Colonic mucosa (tissue), 4 donors: ENCODE results near the gene TTC38. TPM values are rescaled to one million over a fixed set of nuclear protein-coding genes. Genes with fewer than 3 reads are reported as not detected.

Source experiments
- DNase-seq: peaks from one replicate; pipeline ENCODE4 v3.0.0-alpha.2; 2020
- H3K27ac ChIP-seq: fragments of 200-600 bp; one replicate; pipeline ENCODE4 v1.8.0; 2021
- H3K27me3 ChIP-seq: fragments of 200-600 bp; one replicate; pipeline ENCODE4 v1.8.0; 2021
- H3K36me3 ChIP-seq: fragments of 200-600 bp; one replicate; pipeline ENCODE4 v1.8.0; 2021
- H3K4me1 ChIP-seq: fragments of 200-600 bp; one replicate; pipeline ENCODE4 v1.8.0; 2021; ENCODE audit warnings: mild to moderate bottlenecking
- H3K4me3 ChIP-seq: fragments of 200-600 bp; one replicate; pipeline ENCODE4 v1.8.0; 2021
- H3K9ac ChIP-seq, 2 donors: one replicate each; pipeline ENCODE4 v1.7.0; 2013; ENCODE audit warnings: control low read depth in 2 of 2, low read depth in 2 of 2, low read length in 2 of 2
- H3K9me3 ChIP-seq: fragments of 200-600 bp; one replicate; pipeline ENCODE4 v1.8.0; 2021
- intact Hi-C: fragments of 100-400 bp; cut with DNase I; formaldehyde crosslinking; loops from one replicate; pipeline ENCODE4 v1.14.1; 2022
- total RNA-seq, 2 donors: library from RNA; stranded (reverse); fragmentation: NEBNext Ultra II Directional in 1 of 2; extraction: Animal tissue kit (Norgen Biotek cat#: 25700) in 1 of 2; gene quantifications; one replicate each; pipeline ENCODE4 v1.2.1, GENCODE V29; 2021
- TF ChIP-seq, protein P1 (sequence below): fragments of 200-600 bp; IDR thresholded peaks from one replicate; pipeline ENCODE4 v1.8.0; 2022; ENCODE audit warnings: antibody characterized with exemption, mild to moderate bottlenecking
- donor health status: healthy.
- donor health status: DM: no; HTN: no; CAD: no.
- donor health status: DM: no; HTN: no; CAD: no.

The TTC38 gene
- total RNA-seq, 2 donors from 2014 or later = 124 to 149 TPM

DNA sequence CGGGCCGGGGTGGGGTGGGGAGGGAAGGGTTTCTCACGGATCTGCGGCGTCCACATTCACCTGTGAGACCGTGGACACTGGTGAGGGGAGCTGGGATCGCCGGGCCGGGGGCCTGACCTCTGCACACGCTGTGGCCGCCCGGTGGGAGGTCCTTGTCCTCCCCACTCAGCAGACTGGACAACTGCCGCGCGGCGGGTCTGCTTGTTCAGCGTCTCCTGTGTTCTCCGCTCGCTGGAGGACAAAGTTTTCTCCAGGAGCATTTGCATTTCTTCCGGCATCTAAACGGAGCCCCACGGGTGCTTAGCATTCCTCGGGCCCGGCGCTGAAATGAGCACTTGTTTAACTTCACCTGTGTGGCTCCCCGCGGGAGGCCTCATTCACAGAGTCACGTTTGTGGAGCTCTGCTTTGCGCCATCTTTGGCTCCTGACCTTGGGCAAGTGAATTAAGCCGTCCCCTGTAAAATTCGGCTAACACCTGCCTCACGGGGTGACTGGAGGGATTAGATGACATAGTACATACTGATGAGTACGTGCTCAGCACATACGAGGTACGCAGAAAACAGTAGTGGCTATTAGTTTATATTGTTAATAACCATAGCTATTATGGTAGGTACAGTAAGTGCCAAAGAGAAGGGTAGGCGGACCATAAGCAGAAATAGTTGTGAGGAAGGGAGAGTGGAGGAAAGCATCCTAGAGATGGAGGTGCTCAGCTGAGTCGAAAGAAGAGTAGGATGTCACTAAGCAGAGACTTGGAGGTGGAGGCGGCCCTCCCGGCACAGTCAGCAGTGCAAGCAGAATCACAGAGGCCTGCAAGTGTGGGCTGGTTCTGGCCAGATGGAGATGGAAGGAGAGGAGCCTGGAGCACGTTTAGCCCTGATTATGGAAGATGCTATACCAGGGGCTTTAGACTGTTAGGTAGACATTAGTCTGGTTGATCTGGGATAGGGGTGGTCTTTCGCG is 68.6 kb downstream of the TTC38 start:
- peak overlapping the region; percentile 76 for H3K27ac ChIP-seq
- peak; percentile 43 for DNase-seq
- H3K4me3 ChIP-seq = peak overlapping the region; percentile 80
- H3K4me1 ChIP-seq = peaks cover 6% of the 10 kb centered on the region
- TF ChIP-seq, protein P1, sequence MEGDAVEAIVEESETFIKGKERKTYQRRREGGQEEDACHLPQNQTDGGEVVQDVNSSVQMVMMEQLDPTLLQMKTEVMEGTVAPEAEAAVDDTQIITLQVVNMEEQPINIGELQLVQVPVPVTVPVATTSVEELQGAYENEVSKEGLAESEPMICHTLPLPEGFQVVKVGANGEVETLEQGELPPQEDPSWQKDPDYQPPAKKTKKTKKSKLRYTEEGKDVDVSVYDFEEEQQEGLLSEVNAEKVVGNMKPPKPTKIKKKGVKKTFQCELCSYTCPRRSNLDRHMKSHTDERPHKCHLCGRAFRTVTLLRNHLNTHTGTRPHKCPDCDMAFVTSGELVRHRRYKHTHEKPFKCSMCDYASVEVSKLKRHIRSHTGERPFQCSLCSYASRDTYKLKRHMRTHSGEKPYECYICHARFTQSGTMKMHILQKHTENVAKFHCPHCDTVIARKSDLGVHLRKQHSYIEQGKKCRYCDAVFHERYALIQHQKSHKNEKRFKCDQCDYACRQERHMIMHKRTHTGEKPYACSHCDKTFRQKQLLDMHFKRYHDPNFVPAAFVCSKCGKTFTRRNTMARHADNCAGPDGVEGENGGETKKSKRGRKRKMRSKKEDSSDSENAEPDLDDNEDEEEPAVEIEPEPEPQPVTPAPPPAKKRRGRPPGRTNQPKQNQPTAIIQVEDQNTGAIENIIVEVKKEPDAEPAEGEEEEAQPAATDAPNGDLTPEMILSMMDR = no peak
- intact Hi-C loops = no loop called here
- H3K27me3 ChIP-seq = no peaks in the 10 kb centered on the region
- H3K9me3 ChIP-seq = no peaks in the 10 kb centered on the region
- peaks cover 10% of the 10 kb centered on the region for H3K36me3 ChIP-seq
- H3K9ac ChIP-seq = peak overlapping the region; percentile 88 to 91

DNA sequence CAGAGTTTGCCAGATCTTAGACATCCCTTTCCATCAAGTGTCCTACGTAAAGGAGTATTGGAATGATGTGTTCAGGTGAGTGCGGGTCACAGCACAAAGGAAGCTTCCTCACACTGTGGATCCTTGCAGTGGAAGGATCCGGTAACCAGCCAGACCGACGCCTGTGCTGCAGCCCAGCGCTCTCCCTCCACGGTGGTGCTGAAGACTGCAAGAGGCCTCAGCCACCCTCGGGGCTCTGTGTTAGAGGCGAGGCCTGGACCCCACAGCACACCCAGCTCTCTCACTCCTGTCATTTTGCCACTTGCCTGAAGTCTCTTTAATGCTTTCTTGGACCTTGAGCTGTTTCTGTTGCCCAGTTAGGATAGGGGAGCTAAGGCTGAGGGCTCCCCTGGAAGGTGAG is 70.1 kb downstream of the TTC38 start:
- Histone ChIP-seq H3K9ac (no peak overlapping the region), H3K36me3 (peaks cover 18% of the 10 kb centered on the region), H3K4me3 (no peak overlapping the region), H3K27me3 (no peaks in the 10 kb centered on the region), H3K27ac (no peak overlapping the region), H3K9me3 (no peaks in the 10 kb centered on the region), H3K4me1 (peaks cover 6% of the 10 kb centered on the region)
- no peak for DNase-seq
- intact Hi-C loops = no loop called here
- TF ChIP-seq, protein P1 = no peak

DNA sequence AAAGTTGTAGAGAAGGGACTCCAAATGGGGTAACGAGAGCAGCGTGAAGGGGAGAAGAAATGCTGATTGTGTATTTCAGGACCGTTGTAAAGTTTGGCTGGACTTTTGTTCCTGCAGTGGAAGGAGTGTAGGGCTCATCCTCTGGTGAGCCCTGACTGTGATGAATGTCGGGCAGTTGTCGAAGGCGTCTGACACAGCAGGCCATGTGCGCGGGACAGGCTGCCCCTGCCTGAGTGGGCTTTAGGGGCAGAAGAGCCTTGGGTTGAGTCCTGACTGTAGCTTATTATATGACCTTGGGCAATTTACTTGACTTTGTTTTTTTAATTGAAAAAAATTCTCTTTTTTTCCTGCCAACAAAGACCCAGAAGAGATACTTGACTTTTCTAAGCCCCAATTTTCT is 70.8 kb downstream of the TTC38 start:
- TF ChIP-seq, protein P1 = no peak
- intact Hi-C loops = no loop called here
- Histone ChIP-seq H3K4me1 (peaks cover 6% of the 10 kb centered on the region), H3K27ac (no peak overlapping the region), H3K36me3 (peaks cover 25% of the 10 kb centered on the region), H3K27me3 (no peaks in the 10 kb centered on the region), H3K4me3 (no peak overlapping the region), H3K9ac (no peak overlapping the region), H3K9me3 (no peaks in the 10 kb centered on the region)
- DNase-seq = no peak

DNA sequence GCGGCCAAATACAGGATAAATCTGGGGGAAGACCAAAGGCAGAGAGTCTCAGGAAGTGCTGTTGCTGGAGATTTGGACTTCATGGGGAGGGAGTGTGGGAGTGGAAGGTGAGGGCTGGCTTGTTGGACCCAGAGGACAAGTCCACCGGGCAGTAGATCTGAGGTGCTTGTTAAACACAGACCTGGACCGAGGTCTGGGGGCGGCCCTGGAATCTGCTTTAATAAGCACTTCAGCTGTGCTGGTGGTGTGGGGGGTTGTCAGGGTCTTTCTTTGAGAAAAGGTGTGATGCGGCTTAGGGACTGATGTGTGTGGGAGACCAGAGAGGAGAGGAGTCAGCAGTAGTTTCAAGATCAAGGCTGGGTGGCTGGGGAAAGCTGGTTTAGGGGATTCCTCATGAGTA is 72.1 kb downstream of the TTC38 start:
- TF ChIP-seq, protein P1 = no peak
- intact Hi-C loops = no loop called here
- no peaks in the 10 kb centered on the region for H3K27me3 ChIP-seq
- H3K4me1 ChIP-seq = peaks cover 6% of the 10 kb centered on the region
- no peak overlapping the region for H3K4me3 ChIP-seq
- H3K9me3 ChIP-seq = no peaks in the 10 kb centered on the region
- H3K36me3 ChIP-seq = peaks cover 31% of the 10 kb centered on the region
- H3K9ac ChIP-seq = no peak overlapping the region
- no peak for DNase-seq
- H3K27ac ChIP-seq = no peak overlapping the region

DNA sequence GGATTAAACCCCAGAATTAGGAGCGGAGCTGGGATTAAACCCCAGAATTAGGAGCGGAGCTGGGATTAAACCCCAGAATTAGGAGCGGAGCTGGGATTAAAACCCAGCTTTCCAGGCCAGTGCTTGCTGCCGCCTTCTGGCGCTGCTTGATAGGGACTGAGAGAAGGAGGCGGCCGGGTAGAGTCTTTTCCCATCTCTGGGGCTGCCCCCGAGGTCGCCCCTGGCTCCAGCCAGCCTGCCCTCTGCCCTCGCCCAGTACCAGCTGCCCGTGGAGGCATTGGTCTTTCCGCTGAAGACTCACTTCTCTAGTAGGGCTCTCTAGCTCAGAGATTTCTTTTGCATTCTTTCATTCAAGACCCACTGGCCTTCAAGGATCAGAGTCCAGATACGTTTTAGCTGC is 72.9 kb downstream of the TTC38 start:
- H3K9me3 ChIP-seq = no peaks in the 10 kb centered on the region
- H3K4me3 ChIP-seq = no peak overlapping the region
- H3K9ac ChIP-seq = no peak overlapping the region
- no peak overlapping the region for H3K27ac ChIP-seq
- peaks cover 6% of the 10 kb centered on the region for H3K4me1 ChIP-seq
- H3K36me3 ChIP-seq = peaks cover 31% of the 10 kb centered on the region
- intact Hi-C loops = no loop called here
- no peaks in the 10 kb centered on the region for H3K27me3 ChIP-seq
- no peak for DNase-seq
- TF ChIP-seq, protein P1 = no peak

Other genes starting within 250 kb of the TTC38 start
- gene PPARA, start 117.5 kb upstream of the TTC38 start, total RNA-seq = 10 to 100 TPM; 59.8 to 74.8 TPM
- gene CDPF1, start 17.7 kb upstream of the TTC38 start, total RNA-seq = 10 to 100 TPM in 1 of 2 donors, 1 to 10 TPM in 1; 5.8 to 11.2 TPM
- 1 to 10 TPM in 1 of 2 donors, under 1 TPM in 1; 0.32 to 1.1 TPM for gene PKDREJ, start 4.7 kb upstream of the TTC38 start, total RNA-seq
- 10 to 100 TPM in 1 of 2 donors, 1 to 10 TPM in 1; 7.8 to 38.8 TPM for gene GTSE1, start 28.9 kb downstream of the TTC38 start, total RNA-seq
- gene TRMU, start 67.7 kb downstream of the TTC38 start, total RNA-seq = 10 to 100 TPM; 25.2 to 71.8 TPM